HG03095 (cell line): ENCODE measurements around the gene CHDH.
A peak's percentile ranks its signal among the peaks of the same experiment; 100 is the strongest.

ENCODE experiments used
- ATAC-seq: cut with Tn5 transposase; IDR thresholded peaks from one replicate; pipeline ENCODE4 v1.9.1; 2021; ENCODE audit warnings: moderate library complexity; ENCODE audit not compliant: unreplicated experiment

The CHDH gene, protein sequence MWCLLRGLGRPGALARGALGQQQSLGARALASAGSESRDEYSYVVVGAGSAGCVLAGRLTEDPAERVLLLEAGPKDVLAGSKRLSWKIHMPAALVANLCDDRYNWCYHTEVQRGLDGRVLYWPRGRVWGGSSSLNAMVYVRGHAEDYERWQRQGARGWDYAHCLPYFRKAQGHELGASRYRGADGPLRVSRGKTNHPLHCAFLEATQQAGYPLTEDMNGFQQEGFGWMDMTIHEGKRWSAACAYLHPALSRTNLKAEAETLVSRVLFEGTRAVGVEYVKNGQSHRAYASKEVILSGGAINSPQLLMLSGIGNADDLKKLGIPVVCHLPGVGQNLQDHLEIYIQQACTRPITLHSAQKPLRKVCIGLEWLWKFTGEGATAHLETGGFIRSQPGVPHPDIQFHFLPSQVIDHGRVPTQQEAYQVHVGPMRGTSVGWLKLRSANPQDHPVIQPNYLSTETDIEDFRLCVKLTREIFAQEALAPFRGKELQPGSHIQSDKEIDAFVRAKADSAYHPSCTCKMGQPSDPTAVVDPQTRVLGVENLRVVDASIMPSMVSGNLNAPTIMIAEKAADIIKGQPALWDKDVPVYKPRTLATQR

DNA sequence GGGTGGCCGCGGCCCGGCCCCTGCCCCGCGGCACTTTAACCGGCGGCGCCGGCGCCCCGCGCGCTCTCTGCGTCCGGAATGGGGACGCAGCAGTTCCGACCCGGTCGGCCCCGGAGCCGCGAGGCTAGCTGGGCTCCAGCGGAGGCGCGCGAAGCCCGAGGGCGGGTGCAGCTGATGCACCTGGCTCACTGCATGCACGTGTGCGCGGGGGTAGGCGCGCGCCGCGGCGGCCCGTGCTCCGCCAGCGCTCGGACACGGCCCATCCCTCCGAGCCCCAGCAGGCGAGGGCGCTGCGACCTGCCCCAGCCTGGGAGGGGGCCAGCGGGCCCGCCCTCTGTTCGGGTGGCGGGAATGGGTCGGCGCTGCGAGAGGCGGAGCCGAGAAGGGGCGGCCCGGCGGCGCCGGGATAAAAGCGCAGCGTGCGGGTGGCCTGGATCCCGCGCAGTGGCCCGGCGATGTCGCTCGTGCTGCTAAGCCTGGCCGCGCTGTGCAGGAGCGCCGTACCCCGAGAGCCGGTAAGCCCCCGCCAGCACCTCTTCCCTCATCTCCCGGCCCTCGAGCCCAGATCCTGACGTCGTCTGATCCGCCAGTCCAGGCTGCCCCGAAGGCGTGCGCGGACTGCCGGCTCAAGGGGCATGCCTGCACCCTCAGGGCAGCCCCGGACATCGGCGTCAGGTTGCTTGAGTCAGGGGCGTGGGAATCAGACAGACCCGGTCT, at the start of gene CHDH, which contains the start of gene IL17RB:
Gene CHDH (minus strand): TSS at position 286 of the 717 bp plus-strand sequence. CDS start 22,411 bp downstream, outside the sequence.
Gene IL17RB (plus strand): TSS at position 435 of the 717 bp plus-strand sequence. CDS start 21 bp downstream, at position 456.
- ATAC-seq = peak; percentile 46

DNA sequence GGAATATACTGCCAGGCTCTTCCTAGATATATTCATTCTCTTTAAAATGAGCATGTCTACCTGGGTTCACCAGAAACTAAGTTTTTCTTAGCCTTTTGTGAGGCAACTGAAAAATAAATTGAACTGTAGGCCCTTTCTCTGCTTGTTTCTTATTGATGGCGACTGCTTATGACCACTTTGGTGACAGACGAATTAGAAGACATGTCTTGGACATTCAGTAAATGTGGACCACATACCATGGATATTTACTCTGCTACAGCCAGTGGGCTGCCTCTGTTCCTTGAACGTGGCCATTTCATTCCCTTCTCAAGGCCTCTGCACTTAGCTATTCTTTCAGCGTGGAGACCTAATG, 46.0 kb upstream of the CHDH start:
- no peak for ATAC-seq

DNA sequence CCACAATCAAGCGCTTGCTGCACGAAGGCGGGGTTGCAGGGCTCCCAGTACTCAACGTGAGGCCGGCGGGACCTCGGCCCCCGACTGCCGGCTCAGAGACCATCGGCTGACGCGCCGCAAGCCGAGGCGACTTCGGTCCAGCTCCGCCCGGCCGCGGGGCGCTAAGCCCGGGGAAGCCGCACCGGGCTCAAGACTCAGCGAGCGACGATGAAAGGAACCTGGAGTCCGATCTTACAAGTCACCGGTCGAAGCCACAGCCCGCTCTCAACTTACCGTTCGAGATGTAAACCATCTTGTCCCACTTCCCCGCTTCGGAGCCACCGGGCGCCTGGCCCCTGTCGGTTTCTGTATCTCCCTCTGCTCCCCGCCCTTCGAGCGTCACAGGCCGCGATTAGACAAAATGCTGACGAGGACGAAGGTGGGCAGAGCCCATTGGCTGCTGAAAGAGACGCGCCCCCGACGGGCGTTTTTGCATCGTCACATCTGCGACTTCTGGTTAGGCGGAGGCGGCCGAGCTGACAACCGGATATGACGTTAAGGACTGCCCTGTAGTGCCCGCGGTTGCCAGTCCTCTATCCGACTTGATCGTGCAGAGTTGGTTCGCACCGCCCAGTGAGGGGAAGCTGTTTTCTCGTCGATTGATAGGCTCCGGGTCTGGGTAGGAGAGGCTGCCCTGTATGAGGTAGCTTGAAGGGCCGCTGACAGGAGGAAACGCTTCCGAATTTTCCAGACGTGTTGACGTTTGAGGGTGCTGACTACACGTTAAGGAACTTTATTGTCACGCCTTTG, 45.5 kb upstream of the CHDH start, which contains the start of gene SELENOK:
Gene SELENOK (minus strand): TSS at position 363 of the 789 bp plus-strand sequence.
- ATAC-seq = peak; percentile 93

DNA sequence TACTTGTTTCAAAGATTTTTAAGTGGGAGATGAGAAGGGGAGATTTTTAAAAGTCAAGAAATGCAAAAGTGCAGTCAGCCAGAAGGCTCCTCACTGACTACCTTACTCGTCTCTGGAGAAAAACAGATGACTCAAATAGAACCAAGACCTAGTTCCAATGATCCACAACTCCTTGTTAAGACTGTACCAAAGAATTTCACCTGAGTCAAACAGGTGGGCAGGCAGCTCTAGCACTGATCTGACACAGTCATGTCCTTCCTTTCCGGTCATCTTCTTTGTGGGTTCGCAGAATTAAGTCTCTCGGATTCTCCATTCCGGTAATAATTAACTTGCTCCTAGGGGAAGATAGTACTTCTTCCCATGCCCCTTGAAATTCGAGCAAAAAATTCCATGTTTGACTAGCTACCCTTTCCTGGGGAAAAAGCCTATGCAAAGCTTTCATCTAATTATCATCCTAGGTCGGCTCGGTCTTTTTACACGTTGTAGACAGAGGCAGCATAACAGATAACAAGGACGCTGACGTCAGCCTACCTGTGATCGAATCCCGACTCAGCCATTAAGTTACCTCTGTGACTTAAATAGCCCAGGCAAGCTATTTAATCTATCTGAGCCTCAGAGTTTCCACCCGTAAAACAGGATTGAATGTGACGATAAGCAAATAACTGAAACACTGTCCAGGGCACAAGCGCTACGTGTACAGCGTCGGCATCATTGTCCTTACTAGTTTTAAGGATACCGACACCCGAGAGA, 44.7 kb upstream of the CHDH start:
- no peak for ATAC-seq

DNA sequence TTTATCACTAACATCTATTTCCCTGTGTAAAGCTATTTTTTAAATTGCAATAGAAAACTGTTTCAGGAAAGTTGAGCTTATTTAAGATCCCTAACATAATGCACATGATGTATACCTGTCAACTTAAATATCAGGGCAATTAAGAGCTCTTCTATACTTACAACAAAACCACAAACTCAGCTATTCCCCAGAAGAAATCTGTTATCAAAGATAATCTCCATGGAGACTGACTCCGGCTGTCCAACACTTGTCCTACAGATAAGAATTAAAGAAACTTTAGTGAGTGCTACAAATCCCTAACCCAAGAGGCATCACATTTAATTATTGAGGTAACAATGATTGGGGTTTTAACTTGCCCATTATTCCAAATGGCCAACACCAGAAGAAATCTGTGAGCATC, 42.0 kb upstream of the CHDH start:
- no peak for ATAC-seq

DNA sequence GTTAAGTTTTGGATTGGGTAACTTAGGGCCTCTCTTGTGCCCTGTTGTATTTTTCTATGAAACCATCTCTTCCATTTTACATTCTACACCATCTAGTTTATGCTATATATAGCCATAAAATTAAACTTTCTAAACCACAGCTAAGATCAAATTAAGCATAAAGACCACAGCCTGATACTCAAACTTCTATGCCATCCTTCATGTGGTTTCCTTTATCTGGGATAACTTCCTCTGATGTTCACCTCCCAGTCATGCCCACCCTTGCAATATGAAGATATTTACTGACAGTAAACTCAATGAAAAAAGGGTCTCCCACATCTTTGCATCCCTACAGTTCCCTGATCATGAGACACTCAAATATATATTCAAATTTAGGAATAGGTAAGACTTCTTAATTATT, 41.2 kb upstream of the CHDH start:
- ATAC-seq = no peak

DNA sequence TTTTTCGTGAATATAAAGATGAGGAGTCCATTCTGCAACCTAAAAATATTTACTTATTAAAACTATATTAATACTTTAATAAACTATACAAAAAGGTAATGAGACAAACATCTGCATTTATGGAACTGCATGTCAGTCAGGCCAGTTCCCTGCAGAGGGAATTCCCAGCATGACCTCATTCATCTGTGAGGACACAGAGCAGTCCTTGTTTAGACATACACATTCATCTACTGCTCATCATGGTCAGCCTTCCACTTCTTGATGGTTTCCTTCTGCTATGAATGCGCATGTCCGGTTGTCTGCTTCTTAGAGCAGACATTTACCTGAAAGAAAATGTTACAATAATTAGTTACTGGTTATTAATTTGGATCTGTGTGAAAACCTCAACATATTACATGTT, 39.0 kb upstream of the CHDH start:
- ATAC-seq = no peak

DNA sequence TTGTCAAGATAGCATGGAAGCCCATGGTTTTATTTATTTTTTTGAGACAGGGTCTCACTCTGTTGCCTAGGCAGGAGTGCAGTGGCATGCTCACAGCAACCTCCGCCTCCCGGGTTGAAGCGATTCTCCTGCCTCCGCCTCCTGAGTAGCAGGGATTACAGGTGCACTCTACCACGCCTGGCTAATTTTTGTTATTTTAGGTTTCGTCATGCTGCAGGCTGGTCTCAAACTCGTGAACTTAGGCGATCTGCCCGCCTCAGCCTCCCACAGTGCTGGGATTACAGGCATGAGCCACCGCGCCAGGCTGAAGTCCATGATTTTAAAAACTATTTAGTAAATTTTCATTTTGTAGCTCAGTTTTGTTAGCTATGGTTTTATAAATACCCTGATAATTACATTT, 38.4 kb upstream of the CHDH start:
- ATAC-seq = no peak

DNA sequence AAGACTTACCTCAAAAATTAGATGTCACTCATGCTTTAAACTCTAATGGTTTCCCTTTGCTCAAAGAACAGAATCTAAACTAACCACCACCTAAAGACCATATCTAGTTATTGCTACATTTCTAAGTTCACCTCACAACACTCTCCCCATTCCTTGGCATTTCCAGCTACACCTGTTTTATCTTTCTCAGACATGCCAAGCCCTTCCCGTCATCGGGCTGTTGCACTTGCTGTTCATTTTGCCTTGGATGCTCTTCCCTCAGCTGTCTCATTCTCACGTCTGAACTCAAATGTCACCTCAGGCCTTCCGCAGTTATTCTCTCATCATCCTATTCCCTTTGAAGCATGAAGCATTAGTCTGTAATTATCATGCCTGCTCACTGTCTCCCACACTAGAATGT, 36.8 kb upstream of the CHDH start:
- ATAC-seq = no peak

DNA sequence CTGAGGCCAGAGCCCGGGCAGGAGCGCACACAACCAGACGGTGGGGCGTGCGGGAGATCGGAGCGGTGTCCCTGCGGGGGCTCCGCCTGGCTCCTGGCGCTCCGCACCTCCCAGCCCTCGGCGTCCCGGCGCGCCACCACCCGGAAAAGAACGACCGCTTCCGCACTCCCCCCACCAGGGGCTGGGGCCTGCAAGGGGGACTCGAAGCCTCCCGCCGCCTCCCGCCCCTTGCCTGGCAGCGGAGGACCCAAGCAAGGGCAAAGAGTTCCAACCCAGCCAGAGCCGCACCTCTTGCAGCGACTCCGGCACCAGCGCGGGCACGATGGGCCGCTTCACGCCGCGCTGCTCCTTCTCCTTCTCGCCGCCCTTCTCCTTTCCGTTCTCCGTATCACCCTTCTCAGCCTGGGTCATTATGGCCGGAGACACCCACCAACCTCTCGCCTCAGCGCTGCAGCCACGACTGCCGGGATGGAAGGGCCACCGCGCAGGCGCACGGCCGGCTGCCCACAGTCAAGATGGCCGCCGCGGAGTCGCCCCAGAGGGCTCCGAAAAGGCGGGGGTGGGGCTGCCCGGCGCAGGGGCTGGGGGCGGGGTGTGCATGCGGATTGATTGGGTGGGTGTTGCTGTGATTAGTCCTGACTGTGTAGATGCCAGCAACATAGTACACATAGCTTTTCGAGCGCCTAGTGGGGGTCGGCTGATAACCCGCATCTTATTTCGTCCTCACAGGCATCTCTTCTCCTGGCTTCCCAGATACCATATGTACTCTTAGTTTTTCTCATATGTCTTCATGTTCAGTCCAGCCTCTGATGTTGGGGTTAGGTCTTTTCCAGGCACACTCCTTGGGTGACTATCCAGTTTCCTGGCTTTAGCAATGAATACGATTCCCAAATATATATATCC, 35.7 kb upstream of the CHDH start, which contains the start of gene ACTR8:
Gene ACTR8 (minus strand): TSS at position 462 of the 903 bp plus-strand sequence. CDS start 51 bp downstream, at position 411.
- ATAC-seq = peak; percentile 82

DNA sequence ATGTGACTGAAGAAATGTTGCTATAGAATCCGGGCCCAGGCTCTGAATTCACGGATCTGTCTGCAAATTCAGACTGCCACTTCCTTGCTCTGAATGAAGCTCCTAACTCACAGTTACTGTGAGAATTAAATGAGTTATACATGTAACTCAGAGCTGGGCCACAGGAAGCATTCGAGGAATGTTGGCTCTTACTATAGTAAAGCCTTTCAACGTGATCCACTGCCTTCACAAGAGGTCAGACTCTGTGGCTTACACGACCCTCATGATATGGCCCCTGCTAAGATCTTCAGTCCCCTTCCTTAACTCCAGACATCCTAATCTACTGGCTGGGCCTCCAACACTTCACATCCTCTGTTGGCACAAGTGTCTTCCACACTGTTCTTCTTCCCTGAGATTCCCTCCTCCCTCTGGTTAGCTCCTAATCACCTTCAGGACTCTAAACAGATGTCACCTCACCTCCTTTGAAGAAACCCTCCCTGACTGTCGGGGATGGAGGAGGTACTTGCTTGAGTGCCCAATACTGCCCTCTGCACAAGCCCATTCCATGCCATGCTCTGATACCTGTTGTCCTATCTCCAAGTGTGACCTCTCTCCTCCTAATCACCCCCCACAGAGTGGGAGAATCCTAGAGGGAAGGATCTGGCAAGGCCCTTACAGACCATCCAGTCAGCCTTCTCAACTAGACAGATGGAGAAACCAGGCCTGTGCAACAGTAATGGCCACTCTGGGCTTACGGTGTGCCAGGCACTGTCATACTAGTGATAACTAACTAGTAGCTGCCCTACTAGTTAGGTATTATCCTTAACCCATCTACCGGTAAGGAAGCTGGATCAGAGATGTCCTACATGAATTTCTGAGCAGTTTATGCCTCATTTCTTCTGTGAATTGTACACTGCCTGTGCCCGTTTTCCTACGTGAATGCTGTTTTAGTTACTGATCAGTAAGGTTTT, 34.5 kb upstream of the CHDH start:
- no peak for ATAC-seq

DNA sequence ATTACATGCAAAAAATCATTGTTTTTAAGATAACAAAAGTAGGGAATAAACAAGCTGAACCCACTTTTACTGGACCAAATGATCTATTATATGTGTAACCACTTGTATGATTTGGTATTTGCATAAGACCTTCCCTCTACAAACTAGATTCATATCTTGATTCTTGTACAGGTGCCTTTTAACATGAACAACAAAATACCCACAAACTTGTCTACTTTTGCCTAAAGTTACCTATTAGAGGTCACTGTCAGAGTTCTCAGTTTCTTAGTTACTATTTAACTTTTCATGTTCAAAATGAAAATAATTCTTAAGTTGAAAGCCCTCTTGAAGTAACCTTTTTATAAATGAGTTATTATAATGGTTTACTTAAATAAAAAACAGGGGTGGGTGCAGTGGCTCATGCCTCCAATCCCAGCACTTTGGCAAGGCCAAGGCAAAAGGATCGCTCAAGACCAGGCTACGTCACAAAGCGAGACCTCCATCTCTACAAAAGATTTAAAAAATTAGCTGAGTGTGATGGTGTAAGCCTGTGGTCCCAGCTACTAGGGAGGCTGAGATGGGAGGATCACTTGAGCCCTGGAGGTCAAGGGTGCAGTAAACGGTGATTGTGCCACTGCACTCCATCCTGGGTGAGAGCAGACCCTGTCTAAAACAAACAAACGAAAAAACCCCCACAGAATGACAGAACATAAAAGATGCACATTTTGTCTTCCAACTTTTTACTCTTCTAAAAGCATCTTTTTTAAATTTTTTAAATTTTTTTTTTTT, 19.7 kb upstream of the CHDH start:
- no peak for ATAC-seq

DNA sequence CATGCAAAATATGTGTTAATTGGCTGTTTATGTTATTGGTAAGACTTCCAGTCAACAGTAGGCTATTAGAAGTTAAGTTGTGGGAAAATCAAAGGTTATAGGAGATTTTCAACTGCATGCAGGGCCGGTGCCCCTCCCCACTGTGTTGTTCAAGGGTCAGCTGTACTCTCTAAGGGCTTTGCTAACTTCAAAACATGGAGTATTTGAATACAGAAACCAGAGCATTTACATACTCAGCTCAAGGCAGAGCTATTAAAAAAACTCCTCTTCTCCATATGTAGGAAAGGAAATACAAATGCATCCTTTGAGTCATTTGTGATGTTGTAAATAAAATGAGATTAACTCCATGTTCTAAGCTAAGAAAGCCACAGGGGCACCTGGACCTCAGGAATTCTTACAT, 16.9 kb upstream of the CHDH start:
- ATAC-seq = no peak

DNA sequence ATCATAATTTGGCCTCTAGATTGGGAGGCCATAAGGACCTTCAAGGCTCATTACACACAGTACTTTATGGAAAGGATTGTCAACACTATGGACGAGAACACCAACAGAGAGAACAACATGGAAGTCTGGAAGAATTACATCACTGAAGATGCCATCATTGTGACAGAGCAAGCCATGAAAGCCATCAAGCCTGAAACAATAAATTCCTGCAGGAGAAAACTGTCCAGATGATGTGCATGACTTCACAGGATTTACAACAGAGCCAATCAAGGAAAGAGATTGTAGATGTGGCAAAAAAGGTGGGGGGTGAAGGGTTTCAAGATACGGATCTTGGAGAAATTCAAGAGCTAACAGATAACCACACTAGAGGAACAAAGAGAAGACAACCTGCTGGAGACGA, 16.0 kb upstream of the CHDH start:
- ATAC-seq = no peak

DNA sequence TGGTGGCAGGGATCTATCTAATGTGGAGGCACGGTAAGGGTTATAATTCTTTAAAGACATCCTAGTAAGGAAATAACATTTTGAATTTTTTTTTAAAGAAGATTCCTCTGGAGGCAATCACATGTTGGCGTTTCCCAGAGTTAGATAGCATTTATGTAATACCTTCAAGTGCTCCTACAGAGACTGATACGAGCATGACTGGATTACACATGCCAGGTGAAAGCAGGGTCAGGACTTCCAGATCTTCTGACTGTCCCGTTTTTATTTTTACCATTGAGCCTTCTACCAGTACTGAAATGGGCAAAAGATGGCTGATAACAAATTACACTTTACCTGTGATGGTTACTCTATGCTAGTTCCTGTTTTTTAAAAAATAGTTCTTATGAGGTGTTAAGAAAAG, 14.0 kb upstream of the CHDH start:
- no peak for ATAC-seq

DNA sequence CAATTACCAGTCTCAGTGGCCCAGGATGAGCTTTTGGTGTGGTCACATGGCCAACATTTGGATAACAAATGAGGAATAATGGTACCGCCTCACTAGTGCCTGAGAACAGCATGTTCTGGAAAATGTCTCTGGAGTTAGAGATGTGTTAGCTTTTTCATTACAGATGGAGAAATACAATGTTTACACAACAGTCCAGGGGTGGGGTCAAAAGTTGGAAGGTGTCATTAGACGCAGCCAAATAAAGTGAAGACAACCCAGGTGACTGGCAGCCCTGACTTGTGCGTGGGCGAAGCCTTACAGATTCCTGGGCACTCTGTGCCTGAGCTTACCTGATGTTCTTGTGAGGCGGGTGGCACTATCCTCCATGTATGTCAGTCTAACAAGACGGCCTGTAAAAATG, 13.0 kb upstream of the CHDH start:
- ATAC-seq = no peak

DNA sequence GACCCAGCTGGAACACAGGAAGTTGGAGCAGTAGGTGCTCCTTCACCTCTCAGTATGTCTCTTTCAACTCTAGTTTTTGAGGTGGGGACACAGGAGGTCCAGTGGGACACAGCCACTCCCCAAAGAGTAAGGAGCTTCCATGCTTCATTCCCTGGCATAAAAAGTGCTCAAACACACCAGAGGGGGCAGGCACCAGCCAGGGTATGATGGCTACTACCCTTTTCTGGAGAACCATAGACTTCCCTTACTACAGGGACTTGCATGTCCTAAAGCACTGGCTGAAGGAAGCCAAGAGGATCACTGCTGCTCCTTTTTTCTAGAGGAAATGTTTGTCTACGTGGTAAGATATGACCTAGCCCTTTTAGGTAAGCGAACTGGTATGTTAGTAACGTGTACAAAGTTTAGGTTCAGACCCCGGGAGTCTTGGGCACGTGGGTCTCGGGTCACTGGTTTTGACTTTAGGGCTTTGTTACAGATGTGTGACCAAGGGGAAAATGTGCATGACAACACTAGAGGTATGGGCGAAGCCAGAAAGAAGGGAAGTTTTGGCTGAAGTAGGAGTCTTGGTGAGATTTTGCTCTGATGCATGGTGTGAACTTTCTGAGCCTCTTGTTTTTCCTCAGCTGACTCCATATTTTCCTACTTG, 12.0 kb upstream of the CHDH start:
- no peak for ATAC-seq
